GM18526 (cell line): ENCODE measurements around the gene LGALS9B.
"Not testable (repeated sequence)": the region's sequence is repeated elsewhere in the genome, so short reads cannot be mapped to it uniquely, and the experiment has no call there.

Source experiments
- POLR2A ChIP-seq: IDR thresholded peaks from 3 replicates; pipeline ENCODE4 v1.6.1; 2011; ENCODE audit not compliant: insufficient read length; ENCODE audit errors: extremely low read depth

The LGALS9B gene

DNA sequence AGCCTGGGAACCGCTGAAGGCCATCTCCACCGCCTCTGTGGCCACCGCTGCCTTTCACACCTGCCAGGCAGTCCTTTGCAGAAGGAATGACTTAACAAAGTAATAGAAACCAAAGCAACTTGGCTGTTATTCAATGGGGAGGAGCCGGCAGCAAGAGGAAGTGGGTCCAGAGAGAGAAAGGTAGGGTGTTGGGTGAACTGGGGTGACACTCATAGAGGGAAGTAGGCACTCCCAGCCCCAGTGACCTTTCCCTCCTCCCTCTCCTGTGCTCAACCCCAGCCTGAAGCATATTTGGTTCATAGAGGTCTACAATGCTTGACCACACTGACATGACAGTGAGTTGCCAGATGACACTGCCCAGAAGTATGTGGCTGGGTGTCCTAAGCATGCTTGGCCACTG is at the start of gene LGALS9B:
Gene LGALS9B, minus strand, starts transcription at position 93 of the 400 bp plus-strand sequence. Its CDS starts 69 bp downstream, at position 24.
- not testable (repeated sequence) for TF ChIP-seq POLR2A
